Measurements from ENCODE around the gene CHTF18.

The CHTF18 gene

GRCh38 chr16:789191-789850 is 901 bp downstream of the CHTF18 start:
- TF ChIP-seq CTCF (IDR thresholded peaks at IDR 0.05; ENCODE audit: low read depth, low read length) = no peak
- H3K4me3 ChIP-seq (ENCODE audit: low read depth, low read length) = peak overlapping the region; percentile 66

GRCh38 chr16:790086-790485 is 1.7 kb downstream of the CHTF18 start:
- no peak for TF ChIP-seq CTCF (IDR thresholded peaks at IDR 0.05; ENCODE audit: low read depth, low read length)
- no peak overlapping the region for H3K4me3 ChIP-seq (ENCODE audit: low read depth, low read length)

- H3K4me3 ChIP-seq (ENCODE audit: low read depth, low read length) = no peak overlapping the region
- no peak for TF ChIP-seq CTCF (IDR thresholded peaks at IDR 0.05; ENCODE audit: low read depth, low read length)
These were observed 2.7 kb downstream of the CHTF18 start for GRCh38 chr16:791131-791530.

GRCh38 chr16:792221-792995 is 4.0 kb downstream of the CHTF18 start:
- H3K4me3 ChIP-seq (ENCODE audit: low read depth, low read length) = no peak overlapping the region
- no peak for TF ChIP-seq CTCF (IDR thresholded peaks at IDR 0.05; ENCODE audit: low read depth, low read length)

- H3K4me3 ChIP-seq (ENCODE audit: low read depth, low read length) = no peak overlapping the region
- no peak for TF ChIP-seq CTCF (IDR thresholded peaks at IDR 0.05; ENCODE audit: low read depth, low read length)
These were observed 5.0 kb downstream of the CHTF18 start for GRCh38 chr16:793414-793813.

- no peak overlapping the region for H3K4me3 ChIP-seq (ENCODE audit: low read depth, low read length)
- no peak for TF ChIP-seq CTCF (IDR thresholded peaks at IDR 0.05; ENCODE audit: low read depth, low read length)
These were observed 5.8 kb downstream of the CHTF18 start for GRCh38 chr16:794091-794822.

All from WI38 (cell line).